ENCODE data around the gene PALM2AKAP2. TPM values are rescaled to one million over a fixed set of nuclear protein-coding genes. Genes with fewer than 3 reads are reported as not detected.

PALM2AKAP2 gene
- total RNA-seq, 4 donors from 2014 or later, result 2.1 to 49.5 (median 26.3) TPM

DNA sequence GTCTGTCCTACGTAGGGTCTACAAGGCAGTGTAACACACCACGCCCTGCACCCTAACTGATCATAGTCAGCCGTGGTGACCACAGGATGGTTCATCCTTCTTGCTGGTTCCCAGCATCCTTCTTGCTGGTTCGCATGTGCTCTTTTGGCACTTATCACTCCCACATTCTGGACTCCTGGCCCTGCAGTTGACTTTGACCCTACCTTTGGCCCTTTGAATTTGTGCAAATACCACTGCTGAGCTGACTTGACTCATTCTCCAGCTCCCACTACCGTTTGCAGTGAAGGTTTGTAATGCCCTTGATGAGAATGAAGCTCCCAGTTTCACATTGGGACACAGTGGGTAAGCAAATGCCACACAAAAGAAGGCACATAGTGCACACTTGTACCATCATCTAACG lies 33.8 kb downstream of the PALM2AKAP2 start:
- intact Hi-C loops (cut with DNase I; ENCODE audit: low total_unique reads), result no loop called here
- no peaks in the 10 kb centered on the region for H3K36me3 ChIP-seq
- no peak for DNase-seq
- H3K27me3 ChIP-seq, result no peaks in the 10 kb centered on the region
- H3K4me3 ChIP-seq, result no peak overlapping the region
- H3K27ac ChIP-seq, result no peak overlapping the region
- H3K9me3 ChIP-seq, result no peaks in the 10 kb centered on the region
- TF ChIP-seq POLR2A (IDR thresholded peaks at IDR 0.05), result no peak
- TF ChIP-seq, protein P1, sequence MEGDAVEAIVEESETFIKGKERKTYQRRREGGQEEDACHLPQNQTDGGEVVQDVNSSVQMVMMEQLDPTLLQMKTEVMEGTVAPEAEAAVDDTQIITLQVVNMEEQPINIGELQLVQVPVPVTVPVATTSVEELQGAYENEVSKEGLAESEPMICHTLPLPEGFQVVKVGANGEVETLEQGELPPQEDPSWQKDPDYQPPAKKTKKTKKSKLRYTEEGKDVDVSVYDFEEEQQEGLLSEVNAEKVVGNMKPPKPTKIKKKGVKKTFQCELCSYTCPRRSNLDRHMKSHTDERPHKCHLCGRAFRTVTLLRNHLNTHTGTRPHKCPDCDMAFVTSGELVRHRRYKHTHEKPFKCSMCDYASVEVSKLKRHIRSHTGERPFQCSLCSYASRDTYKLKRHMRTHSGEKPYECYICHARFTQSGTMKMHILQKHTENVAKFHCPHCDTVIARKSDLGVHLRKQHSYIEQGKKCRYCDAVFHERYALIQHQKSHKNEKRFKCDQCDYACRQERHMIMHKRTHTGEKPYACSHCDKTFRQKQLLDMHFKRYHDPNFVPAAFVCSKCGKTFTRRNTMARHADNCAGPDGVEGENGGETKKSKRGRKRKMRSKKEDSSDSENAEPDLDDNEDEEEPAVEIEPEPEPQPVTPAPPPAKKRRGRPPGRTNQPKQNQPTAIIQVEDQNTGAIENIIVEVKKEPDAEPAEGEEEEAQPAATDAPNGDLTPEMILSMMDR (IDR thresholded peaks at IDR 0.05), result no peak
- H3K4me1 ChIP-seq, result peaks cover 0 to 5% of the 10 kb centered on the region in 2 donors

DNA sequence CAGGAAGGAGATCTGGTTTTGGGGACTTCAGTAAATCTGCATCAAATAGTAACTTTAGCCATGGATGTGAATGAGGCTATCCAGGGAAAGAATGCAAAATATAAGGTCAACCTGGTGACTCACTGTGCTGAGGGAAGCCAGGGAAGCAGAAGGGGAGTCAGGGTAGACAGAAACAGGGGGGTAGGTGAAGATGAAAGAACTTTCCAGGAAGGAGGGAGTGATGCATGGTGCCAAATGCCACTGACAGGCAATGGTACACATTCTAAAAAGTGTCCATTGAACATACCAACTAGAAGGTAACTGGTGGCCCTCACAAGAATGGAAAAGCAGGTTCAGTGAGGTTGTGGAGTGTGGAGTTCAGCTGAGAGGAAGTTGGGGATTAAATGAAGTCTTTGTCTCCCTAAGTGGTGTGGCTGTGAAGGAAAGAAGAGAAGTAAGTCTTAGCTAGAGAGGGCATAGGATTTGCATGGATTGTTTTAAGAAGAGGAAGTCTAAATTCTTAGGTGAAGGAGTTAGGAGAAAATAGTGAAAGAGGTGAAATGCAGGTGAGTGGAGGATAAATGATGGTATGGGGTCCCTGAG lies 35.5 kb downstream of the PALM2AKAP2 start:
- Histone ChIP-seq H3K9me3 (no peaks in the 10 kb centered on the region), H3K36me3 (no peaks in the 10 kb centered on the region), H3K27ac (no peak overlapping the region), H3K4me3 (no peak overlapping the region), H3K4me1 (peaks cover 0 to 5% of the 10 kb centered on the region in 2 donors), H3K27me3 (no peaks in the 10 kb centered on the region)
- DNase-seq, result no peak
- no peak for TF ChIP-seq POLR2A (IDR thresholded peaks at IDR 0.05)
- TF ChIP-seq, protein P1 (IDR thresholded peaks at IDR 0.05), result no peak
- intact Hi-C loops (cut with DNase I; ENCODE audit: low total_unique reads), result no loop called here

DNA sequence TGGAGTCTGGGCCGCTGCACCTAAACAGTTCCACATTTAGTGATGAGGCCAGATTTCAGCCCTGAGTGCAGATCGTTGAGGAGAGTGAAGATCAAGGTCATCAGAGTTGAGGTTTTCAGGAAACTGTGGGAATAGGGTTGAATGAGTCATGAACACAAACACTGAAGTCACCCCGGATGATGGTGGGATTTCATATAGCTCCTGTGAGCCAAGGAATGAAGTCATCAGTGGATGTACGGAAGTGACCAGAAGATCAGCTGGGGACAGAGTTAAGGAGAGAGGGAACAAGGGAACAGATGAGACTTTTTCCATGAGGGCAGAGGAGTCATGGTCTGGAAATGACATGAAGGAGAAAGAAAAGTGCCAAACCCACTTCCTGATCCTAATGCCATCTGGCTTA lies 36.5 kb downstream of the PALM2AKAP2 start:
- Histone ChIP-seq H3K36me3 (no peaks in the 10 kb centered on the region), H3K9me3 (no peaks in the 10 kb centered on the region), H3K4me3 (no peak overlapping the region), H3K27ac (no peak overlapping the region), H3K27me3 (no peaks in the 10 kb centered on the region), H3K4me1 (peaks cover 0 to 5% of the 10 kb centered on the region in 2 donors)
- DNase-seq, result no peak
- TF ChIP-seq, protein P1 (IDR thresholded peaks at IDR 0.05), result no peak
- TF ChIP-seq POLR2A (IDR thresholded peaks at IDR 0.05), result no peak
- intact Hi-C loops (cut with DNase I; ENCODE audit: low total_unique reads), result no loop called here

DNA sequence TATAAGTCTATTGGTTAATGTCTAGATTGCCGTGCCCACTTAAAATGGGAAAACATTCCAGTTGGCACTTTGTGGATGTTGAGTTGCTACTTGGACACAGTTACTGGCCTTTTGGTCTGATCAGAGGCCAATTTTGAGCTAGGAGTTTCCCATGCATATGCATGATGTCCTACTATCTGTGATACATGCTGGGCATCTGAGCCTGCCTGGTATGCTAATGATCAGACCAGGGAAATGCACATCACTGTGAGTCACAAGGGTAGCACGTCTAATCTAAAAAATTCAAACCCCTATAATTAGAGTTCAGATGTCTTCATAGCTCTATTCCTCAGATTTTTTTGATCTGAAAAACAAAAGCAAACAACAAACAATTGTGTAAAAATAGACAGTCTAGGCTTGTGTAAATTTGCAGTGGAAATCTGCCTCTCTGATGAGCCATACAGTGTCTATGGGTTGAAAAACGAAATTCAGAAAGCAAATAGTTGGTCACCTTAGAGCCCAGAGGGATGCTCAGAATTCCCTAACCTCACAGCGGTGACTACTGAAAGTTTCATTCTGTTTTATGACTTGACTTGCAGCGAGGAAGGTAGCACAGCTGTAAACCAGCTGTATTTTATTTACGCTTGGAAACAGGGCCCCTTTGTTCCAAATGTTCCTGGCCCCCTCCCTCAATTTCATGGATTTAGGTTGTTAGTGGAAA lies 37.3 kb downstream of the PALM2AKAP2 start:
- Histone ChIP-seq H3K27me3 (no peaks in the 10 kb centered on the region), H3K9me3 (no peaks in the 10 kb centered on the region), H3K36me3 (no peaks in the 10 kb centered on the region), H3K4me3 (no peak overlapping the region), H3K4me1 (peaks cover 0 to 5% of the 10 kb centered on the region in 2 donors), H3K27ac (peak overlapping the region; percentile 21 to 76)
- no peak for DNase-seq
- TF ChIP-seq, protein P1 (IDR thresholded peaks at IDR 0.05), result no peak
- no peak for TF ChIP-seq POLR2A (IDR thresholded peaks at IDR 0.05)
- intact Hi-C loops (cut with DNase I; ENCODE audit: low total_unique reads), result no loop called here

GRCh38 chr9:109817846-109818472 lies 38.0 kb downstream of the PALM2AKAP2 start:
- intact Hi-C loops (cut with DNase I; ENCODE audit: low total_unique reads), result no loop called here
- peak overlapping the region; percentile 36 to 76 for H3K27ac ChIP-seq
- no peaks in the 10 kb centered on the region for H3K27me3 ChIP-seq
- H3K36me3 ChIP-seq, result no peaks in the 10 kb centered on the region
- DNase-seq, result peak; percentile 60 to 89
- peaks cover 0 to 5% of the 10 kb centered on the region in 2 donors for H3K4me1 ChIP-seq
- TF ChIP-seq, protein P1 (IDR thresholded peaks at IDR 0.05), result peak; percentile 79 to 90 (median 88)
- peak in 1 of 2 donors; percentile 17 for TF ChIP-seq POLR2A (IDR thresholded peaks at IDR 0.05)
- H3K4me3 ChIP-seq, result no peak overlapping the region
- no peaks in the 10 kb centered on the region for H3K9me3 ChIP-seq
